DMS 273 (cell line): ENCODE measurements around the gene TMEM185B.

Source experiments
- DNase-seq: peaks from one replicate; lab custom pipeline; 2025; ENCODE audit not compliant: unreplicated experiment; lab: John Stamatoyannopoulos, UW

Gene TMEM185B

DNA sequence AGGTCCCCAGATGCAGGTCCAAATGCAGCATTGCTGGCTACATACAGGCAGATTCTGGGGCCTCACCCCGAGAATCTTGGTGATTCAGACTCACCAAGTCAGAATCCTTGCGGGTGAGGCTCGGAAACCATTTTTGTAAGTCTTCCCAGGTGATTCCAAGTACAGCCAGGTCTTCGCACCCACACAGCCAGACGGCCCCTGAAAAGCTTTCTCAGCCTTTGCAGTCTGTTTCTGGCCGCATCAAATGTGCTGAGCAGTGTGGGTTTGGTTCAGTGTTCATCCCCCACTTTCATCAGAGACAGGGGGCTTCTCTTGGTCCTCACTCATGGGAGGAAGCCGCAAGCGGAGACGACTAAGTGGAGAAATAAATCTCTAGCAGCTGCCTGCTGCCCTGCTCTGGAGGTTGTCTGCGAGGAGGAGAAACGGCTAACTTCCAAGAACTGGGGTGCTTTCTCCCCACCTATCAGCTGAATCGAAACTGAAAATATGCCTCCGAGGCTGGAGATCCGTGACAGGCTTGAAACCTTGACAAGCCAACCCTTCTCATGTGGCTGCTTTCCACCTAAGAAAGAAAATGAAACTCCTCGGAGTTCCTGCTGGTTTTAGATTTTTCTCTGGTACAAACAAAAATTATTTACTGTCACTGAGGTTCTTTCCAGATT lies 8.9 kb upstream of the TMEM185B start:
- DNase-seq: no peak

- no peak for DNase-seq
Observed at GRCh38 chr2:120231564-120231973, 8.4 kb upstream of the TMEM185B start.

- DNase-seq: no peak
Observed at GRCh38 chr2:120230515-120231471, 7.6 kb upstream of the TMEM185B start.

DNA sequence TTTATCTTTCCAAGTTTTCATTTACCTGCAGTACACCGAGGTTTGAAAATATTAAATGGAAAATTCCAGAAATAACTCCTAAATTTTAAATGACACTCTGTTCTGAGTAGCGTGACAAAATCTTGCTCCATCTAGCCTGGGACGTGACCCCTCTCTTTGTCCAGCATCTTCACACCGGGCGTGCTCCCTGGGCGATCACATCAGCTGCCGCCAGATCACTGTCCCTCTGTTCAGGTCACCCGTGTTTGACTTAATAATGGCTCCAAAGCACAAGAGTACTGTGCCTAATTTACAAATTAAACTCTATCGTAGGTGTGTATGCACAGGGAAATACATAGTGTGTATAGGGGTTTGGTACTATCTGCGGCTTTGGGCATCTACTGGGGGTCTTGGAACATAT lies 6.1 kb upstream of the TMEM185B start:
- DNase-seq: no peak

DNA sequence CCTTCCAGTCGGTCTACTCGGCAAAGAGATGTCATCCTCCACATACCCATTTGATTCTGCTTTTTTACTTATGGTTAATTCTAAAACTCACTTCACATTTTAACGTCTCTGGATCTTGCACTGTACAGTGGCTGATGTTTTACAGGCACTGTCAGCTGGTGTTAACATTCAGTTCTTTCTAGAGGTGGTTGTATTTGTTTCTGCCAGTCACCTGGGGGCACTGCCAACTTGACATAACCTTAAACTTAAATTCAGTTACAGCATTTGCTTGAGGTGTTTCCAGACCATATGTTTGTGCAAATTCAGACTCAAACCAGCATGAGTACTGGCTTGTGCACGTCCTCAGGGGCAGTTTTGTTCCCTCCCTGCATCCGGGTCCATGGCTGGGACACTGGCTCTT lies 5.3 kb upstream of the TMEM185B start:
- peak; percentile 60 for DNase-seq

GRCh38 chr2:120227111-120227991 lies 4.2 kb upstream of the TMEM185B start:
- peak; percentile 21 for DNase-seq

- no peak for DNase-seq
Observed at GRCh38 chr2:120226316-120226715, 3.1 kb upstream of the TMEM185B start.

DNA sequence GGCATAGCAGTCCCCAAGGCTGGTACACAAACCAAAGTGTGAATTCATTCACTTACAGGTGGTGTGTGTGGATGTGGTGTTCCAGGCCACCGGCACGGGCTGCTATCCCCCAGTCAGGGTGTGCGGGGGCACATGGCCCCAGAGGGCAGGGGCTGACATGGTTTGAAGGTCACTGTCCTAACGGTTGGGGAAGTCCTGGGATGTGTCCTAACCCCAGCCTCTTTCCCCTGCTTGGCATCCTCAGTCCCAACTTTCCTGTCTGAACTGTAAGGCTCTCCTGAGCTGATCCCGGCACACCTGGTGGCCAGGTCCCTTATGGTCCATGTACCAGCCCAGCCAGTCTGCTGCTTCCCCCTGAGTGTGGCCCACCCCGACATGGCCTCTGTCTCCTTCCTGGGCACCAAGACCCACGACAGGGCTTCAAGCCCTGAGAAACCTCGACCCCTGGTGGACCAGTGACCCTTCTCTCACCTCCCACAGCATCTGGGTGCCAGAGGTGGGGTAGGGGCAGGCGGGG lies 2.4 kb upstream of the TMEM185B start:
- no peak for DNase-seq

GRCh38 chr2:120224735-120225548 lies 1.7 kb upstream of the TMEM185B start:
- peak; percentile 22 for DNase-seq

- DNase-seq: no peak
Observed at GRCh38 chr2:120224256-120224655, 1.1 kb upstream of the TMEM185B start.

- no peak for DNase-seq
Observed at GRCh38 chr2:120222186-120223033, 790 bp downstream of the TMEM185B start.

DNA sequence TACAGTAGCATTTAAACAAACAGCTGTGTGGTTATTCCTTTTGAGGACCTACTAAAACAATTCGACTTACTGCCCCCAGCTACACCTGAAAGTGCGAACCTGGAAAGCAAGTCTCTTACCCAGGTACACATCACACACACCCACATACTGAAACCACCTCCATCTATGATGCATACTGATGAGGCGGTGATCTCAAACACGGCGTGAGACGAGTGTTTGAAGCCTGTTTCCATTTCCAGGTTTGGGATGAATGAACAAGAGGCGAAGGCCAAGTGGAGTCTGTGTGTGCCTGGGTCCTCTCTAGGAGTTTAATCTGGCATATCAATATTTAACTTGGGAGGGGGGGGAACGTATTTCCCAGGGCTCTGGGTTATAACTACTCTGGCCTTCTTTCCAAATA lies 1.6 kb downstream of the TMEM185B start:
- DNase-seq: no peak

DNA sequence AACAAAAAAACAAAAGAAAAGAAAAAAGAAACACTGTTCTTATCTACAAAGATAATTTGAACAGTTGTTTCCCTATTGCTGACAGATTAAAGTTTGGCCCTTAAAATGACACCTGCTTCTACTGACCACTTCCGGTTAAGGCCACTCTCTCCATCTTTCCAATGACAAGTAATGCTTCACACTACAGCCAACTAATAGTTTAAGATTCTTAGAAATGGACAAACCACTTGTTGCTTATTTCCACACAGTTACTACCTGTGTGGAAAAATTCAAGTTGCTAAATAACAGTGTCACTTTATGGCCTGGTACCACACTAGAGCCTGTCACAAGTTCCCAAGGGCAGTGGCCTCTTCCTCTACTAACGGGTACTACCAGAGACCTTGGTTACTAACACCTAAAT lies 2.4 kb downstream of the TMEM185B start:
- DNase-seq: no peak

DNA sequence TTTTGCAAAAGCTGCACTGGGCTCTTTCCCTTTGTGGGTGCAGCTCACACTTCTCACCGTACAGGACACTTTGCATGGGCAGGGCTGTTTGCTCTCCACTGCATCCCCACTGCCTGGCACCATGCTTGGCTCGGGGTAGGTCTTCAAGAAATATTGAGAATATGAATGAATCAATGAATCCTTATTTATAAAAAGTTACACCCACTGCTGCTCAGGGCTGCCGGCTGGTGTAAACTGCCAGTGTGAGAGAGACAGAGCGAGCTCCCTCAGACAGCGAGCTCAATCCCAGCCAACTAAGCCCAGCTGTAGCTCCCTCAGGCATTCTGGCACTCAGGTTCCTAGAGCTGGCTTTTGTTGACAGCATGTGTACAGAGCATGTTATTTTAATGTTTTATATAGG lies 3.4 kb downstream of the TMEM185B start:
- no peak for DNase-seq

GRCh38 chr2:120219291-120219690 lies 3.9 kb downstream of the TMEM185B start:
- DNase-seq: no peak

DNA sequence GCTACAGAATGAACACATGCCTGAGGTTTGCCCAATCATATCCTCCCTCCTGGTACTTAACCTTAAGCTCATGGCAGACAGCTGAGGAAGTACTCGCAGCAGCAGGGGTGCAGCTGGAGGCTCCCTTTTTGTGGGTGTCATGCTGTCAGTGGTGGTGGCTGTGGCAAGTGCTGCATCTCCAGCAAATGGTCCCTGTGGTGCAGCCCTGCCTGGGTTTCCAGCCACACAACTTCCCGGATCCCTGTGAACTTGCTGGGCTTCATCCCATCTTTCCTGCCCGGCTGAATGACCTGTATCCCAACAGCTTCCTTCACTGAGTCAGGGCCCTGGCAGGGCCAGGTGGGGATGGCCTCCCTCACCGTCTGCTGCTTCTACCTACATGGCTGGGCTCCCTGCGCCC lies 5.0 kb downstream of the TMEM185B start:
- DNase-seq: no peak

DNA sequence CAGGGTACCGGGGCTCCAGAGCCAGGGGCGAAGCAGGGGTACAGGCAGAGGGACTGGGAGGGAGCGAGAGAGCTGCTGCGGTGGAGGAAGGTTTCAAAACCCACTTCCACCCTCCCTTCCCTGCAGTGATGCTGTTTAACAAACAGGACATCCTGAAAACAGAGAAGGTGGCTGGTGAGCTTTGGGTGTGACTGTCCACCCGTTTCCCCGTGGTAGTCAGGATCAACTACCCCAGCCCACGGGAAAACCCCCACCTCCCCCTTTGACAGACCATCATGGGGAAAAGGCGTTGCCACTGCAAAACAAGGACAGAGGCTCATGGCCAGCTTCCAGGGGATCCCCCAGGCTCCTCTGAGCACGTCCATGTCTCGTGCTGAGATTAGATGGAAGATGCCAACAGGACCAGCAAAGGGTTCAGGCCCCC lies 12.9 kb downstream of the TMEM185B start:
- no peak for DNase-seq

DNA sequence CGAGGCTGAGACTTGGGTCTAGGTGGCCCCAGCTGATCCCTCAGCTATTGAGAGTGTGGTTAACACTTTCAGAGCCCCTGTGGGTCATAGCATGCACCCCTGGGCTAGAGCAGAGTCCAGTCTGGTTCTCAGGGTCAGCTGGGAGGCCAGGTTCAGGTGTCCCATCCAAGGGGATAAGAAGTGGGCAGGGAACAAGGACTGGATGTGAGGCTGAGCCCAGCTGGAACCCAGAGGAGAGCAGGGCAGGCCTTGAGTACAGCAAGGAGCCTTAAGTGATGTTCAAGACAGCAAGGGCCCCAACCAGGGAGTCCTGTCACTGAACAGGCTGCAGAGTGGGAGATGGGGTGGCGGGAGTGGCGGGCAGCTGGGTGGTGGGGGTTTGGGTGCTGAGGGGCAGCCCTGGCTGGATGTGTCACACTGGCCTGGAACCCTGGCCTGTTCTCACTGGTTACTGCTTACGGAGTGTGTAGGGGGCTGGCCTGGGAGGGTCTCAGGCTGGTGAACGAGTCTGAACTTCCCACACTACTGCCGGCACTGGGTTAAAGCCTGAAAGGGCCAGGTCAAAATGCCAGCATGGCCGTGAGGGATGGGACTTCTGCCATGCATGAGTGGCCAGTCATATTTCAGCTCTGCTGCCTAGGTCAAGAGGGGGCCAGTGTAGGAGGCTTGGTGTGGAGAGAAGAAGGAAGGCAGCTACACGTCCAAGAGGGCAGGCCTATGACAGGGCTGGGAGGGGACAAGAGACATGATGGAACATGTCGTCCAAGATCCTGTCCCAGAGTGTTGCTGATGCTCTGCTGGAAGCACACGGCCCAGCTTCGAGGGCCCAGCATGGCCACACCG lies 13.6 kb downstream of the TMEM185B start:
- DNase-seq: no peak
